Neutrophil (primary cell): ENCODE results near the gene KIF26A.

Source experiments
- H3K27ac ChIP-seq: fragments of 200-600 bp; sonication (generic); 2 replicates; pipeline ENCODE4 v1.5.1; 2016; ENCODE audit warnings: mild to moderate bottlenecking, moderate library complexity
- H3K27me3 ChIP-seq: fragments of 200-600 bp; sonication (generic); 2 replicates; pipeline ENCODE4 v1.6.0; 2016; ENCODE audit warnings: mild to moderate bottlenecking
- H3K36me3 ChIP-seq: fragments of 200-600 bp; sonication (generic); 2 replicates; pipeline ENCODE4 v1.5.1; 2017
- H3K4me1 ChIP-seq, 2 experiments: fragments of 200-600 bp in 1 of 2; sonication (generic) in 1 of 2; 1 replicate in 1 of 2; 2 replicates in 1 of 2; pipeline versions ENCODE4 v1.5.1 to v1.6.1; 2013 to 2016; ENCODE audit warnings: low read depth in 1 of 2, low read length in 1 of 2, mild to moderate bottlenecking in 1 of 2, moderate library complexity in 1 of 2; ENCODE audit not compliant: control insufficient read depth in 1 of 2, insufficient read depth in 1 of 2
- H3K4me3 ChIP-seq, 2 experiments: fragments of 200-600 bp in 1 of 2; sonication (generic) in 1 of 2; 1 replicate in 1 of 2; 2 replicates in 1 of 2; pipeline ENCODE4 v1.5.1; 2013 to 2016; ENCODE audit warnings: low read depth in 1 of 2, low read length in 1 of 2, mild to moderate bottlenecking in 1 of 2, moderate library complexity in 1 of 2
- H3K9me3 ChIP-seq: fragments of 200-600 bp; sonication (generic); 2 replicates; pipeline ENCODE4 v1.5.1; 2016
- TF ChIP-seq, protein P1 (sequence below): fragments of 200-600 bp; sonication (generic); IDR thresholded peaks from 2 replicates; pipeline ENCODE4 v1.5.1; 2016; ENCODE audit warnings: antibody characterized with exemption

Gene KIF26A

DNA sequence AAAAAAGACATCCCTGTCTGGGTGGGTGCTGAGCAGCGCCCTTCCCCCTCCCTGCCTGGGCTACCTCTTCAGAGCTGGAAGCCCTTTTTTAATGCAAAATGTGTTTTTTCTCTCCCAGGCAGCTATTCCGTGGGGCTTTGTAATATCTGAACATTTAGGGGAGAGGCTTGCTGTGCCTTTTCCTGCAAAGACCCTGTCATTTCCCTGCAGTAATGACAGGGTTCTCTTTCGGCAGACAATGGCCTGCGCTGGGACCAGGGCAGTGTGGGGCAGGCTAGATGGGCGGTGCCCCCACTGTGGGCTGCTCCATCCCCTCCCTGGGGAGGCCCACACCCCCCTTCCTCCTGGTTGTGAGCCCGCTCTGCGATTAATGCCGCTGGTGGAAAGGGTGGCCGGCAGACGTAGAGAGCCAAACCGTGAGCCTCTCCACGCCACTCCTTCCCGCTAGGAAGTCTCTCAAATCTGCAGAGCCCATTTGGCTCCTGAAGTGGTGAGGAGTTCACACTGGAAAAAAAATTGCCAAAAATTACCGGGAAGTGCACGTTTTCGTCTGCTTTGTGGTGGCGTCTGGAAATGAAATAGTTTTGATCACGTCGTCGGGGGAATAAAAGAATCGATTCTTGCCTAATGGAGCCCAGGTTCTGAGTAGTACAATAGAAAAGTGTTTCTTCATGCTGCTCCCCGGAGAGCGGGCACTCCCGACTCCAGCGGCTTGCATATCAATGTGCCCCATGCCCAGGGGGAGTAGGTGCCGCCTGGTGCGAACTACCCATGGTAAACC is 31.5 kb downstream of the KIF26A start:
- H3K36me3 ChIP-seq, result no peaks in the 10 kb centered on the region
- no peaks in the 10 kb centered on the region for H3K9me3 ChIP-seq
- no peaks in the 10 kb centered on the region for H3K27me3 ChIP-seq
- H3K4me1 ChIP-seq, result no peaks in the 10 kb centered on the region
- TF ChIP-seq, protein P1, sequence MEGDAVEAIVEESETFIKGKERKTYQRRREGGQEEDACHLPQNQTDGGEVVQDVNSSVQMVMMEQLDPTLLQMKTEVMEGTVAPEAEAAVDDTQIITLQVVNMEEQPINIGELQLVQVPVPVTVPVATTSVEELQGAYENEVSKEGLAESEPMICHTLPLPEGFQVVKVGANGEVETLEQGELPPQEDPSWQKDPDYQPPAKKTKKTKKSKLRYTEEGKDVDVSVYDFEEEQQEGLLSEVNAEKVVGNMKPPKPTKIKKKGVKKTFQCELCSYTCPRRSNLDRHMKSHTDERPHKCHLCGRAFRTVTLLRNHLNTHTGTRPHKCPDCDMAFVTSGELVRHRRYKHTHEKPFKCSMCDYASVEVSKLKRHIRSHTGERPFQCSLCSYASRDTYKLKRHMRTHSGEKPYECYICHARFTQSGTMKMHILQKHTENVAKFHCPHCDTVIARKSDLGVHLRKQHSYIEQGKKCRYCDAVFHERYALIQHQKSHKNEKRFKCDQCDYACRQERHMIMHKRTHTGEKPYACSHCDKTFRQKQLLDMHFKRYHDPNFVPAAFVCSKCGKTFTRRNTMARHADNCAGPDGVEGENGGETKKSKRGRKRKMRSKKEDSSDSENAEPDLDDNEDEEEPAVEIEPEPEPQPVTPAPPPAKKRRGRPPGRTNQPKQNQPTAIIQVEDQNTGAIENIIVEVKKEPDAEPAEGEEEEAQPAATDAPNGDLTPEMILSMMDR, result no peak
- H3K4me3 ChIP-seq, result no peak overlapping the region
- H3K27ac ChIP-seq, result no peak overlapping the region

DNA sequence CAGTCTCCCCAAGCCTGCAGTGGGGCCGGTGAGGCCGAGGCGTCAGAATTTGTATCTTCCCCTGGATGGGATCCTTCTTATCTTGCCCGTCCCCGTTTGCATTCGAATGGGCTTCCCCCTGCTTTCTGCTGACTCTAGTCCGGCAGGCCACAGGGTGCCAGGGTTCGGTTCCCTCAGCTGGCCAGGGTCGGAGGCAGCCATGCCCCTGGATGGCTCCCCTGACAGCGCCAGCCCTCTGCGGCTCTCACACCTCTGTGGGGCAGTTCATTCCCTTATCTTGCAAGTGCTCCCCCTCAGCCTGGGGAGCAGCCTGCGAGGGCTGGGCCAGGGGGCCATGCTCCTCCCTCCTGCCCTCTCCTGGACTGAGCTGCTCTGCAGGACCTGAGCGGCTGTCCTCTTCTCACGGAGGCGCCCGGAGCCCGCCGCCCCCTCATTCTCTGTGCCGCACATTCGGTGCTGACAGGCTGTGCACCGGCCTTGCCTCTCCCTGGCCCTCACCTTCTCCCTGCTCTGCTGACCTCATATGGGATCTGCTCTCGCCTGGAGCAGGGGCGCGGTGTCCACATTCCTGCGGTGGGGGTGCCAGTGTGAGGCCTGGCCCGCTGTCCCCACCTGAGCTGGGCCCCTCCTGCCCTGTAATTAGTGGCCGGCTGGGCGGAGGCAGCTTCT is 32.8 kb downstream of the KIF26A start:
- H3K36me3 ChIP-seq, result no peaks in the 10 kb centered on the region
- H3K4me3 ChIP-seq, result no peak overlapping the region
- H3K27ac ChIP-seq, result no peak overlapping the region
- TF ChIP-seq, protein P1, result no peak
- H3K9me3 ChIP-seq, result no peaks in the 10 kb centered on the region
- no peaks in the 10 kb centered on the region for H3K27me3 ChIP-seq
- H3K4me1 ChIP-seq, result no peaks in the 10 kb centered on the region

- Histone ChIP-seq H3K4me3 (no peak overlapping the region), H3K27me3 (no peaks in the 10 kb centered on the region), H3K27ac (no peak overlapping the region), H3K9me3 (no peaks in the 10 kb centered on the region), H3K36me3 (no peaks in the 10 kb centered on the region), H3K4me1 (no peaks in the 10 kb centered on the region)
- TF ChIP-seq, protein P1, result no peak
These were observed 33.5 kb downstream of the KIF26A start for GRCh38 chr14:104171895-104172294.

GRCh38 chr14:104172349-104172748 is 34.0 kb downstream of the KIF26A start:
- H3K9me3 ChIP-seq, result no peaks in the 10 kb centered on the region
- no peaks in the 10 kb centered on the region for H3K27me3 ChIP-seq
- no peaks in the 10 kb centered on the region for H3K4me1 ChIP-seq
- H3K4me3 ChIP-seq, result no peak overlapping the region
- TF ChIP-seq, protein P1, result no peak
- H3K27ac ChIP-seq, result no peak overlapping the region
- no peaks in the 10 kb centered on the region for H3K36me3 ChIP-seq

- Histone ChIP-seq H3K36me3 (no peaks in the 10 kb centered on the region), H3K4me3 (no peak overlapping the region), H3K27ac (no peak overlapping the region), H3K9me3 (no peaks in the 10 kb centered on the region), H3K4me1 (no peaks in the 10 kb centered on the region), H3K27me3 (no peaks in the 10 kb centered on the region)
- TF ChIP-seq, protein P1, result no peak
These were observed 34.5 kb downstream of the KIF26A start for GRCh38 chr14:104172880-104173279.
